CD4-positive, alpha-beta T cell treated with Interleukin-10 for 1 hour (primary cell): ENCODE results near the gene LRRTM1.

Experiments
- DNase-seq: peaks from one replicate; pipeline ENCODE4 v3.0.0-alpha.2; 2020

The LRRTM1 gene

GRCh38 chr2:80302001-80302313 is 2.6 kb downstream of the LRRTM1 start:
- DNase-seq = no peak

GRCh38 chr2:80300954-80301353 is 3.6 kb downstream of the LRRTM1 start:
- no peak for DNase-seq

GRCh38 chr2:80300346-80300745 is 4.2 kb downstream of the LRRTM1 start:
- no peak for DNase-seq

- no peak for DNase-seq
These were observed 4.9 kb downstream of the LRRTM1 start for GRCh38 chr2:80299661-80300060.

GRCh38 chr2:80298954-80299353 is 5.6 kb downstream of the LRRTM1 start:
- DNase-seq = no peak

GRCh38 chr2:80293039-80293438 is 11.5 kb downstream of the LRRTM1 start:
- no peak for DNase-seq

- no peak for DNase-seq
These were observed 12.1 kb downstream of the LRRTM1 start for GRCh38 chr2:80292474-80292873.

- DNase-seq = no peak
These were observed 12.9 kb downstream of the LRRTM1 start for GRCh38 chr2:80291656-80292055.

GRCh38 chr2:80288576-80288975 is 16.0 kb downstream of the LRRTM1 start:
- DNase-seq = no peak

- no peak for DNase-seq
These were observed 23.5 kb downstream of the LRRTM1 start for GRCh38 chr2:80281049-80281448.

- no peak for DNase-seq
These were observed 24.0 kb downstream of the LRRTM1 start for GRCh38 chr2:80280598-80280997.

GRCh38 chr2:80269806-80270205 is 34.7 kb downstream of the LRRTM1 start:
- DNase-seq = no peak

GRCh38 chr2:80266231-80266630 is 38.3 kb downstream of the LRRTM1 start:
- no peak for DNase-seq

GRCh38 chr2:80259292-80259691 is 45.3 kb downstream of the LRRTM1 start:
- no peak for DNase-seq

- DNase-seq = no peak
These were observed 45.8 kb downstream of the LRRTM1 start for GRCh38 chr2:80258793-80259192.

GRCh38 chr2:80258341-80258740 is 46.2 kb downstream of the LRRTM1 start:
- no peak for DNase-seq

GRCh38 chr2:80257450-80257849 is 47.1 kb downstream of the LRRTM1 start:
- no peak for DNase-seq

- DNase-seq = no peak
These were observed 47.8 kb downstream of the LRRTM1 start for GRCh38 chr2:80256782-80257167.

GRCh38 chr2:80255918-80256781 is 48.4 kb downstream of the LRRTM1 start:
- DNase-seq = no peak

GRCh38 chr2:80252294-80252986 is 52.1 kb downstream of the LRRTM1 start:
- no peak for DNase-seq
